Fibroblast of skin of right quadriceps (primary cell): ENCODE measurements around the gene MFRP.

ENCODE experiments used
- DNase-seq: peaks from one replicate; pipeline ENCODE4 v3.0.0-alpha.2; 2013

The MFRP gene

GRCh38 chr11:119336744-119337469 is 9.6 kb downstream of the MFRP start:
- no peak for DNase-seq

DNA sequence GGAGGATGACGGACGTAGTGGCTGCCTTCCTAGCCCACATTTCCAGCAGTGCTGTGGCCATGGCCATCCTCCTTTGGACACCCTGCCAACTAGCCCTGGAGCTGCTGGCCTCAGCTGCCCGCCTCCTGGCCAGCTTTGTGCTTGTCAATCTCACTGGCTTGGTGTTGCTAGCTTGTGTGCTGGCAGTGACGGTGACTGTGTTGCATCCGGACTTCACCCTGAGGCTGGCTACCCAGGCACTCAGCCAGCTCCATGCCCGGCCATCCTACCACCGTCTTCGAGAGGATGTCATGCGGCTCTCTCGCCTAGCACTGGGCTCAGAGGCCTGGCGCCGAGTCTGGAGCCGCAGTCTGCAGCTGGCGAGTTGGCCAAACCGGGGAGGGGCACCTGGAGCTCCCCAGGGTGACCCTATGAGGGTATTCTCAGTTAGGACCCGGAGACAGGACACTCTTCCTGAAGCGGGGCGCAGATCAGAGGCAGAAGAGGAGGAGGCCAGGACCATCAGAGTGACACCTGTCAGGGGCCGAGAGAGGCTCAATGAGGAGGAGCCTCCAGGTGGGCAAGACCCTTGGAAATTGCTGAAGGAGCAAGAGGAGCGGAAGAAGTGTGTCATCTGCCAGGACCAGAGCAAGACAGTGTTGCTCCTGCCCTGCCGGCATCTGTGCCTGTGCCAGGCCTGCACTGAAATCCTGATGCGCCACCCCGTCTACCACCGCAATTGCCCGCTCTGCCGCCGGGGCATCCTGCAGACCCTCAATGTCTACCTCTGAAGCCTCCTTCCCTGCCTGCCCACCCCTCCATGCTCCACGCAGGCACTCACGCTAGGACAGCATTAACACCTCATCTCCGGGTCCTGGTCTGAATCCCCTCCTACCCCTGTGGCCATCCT is 10.6 kb downstream of the MFRP start:
- no peak for DNase-seq

- DNase-seq = no peak
Measured at GRCh38 chr11:119335091-119335654, 11.3 kb downstream of the MFRP start.

- peak; percentile 99 for DNase-seq
Measured at GRCh38 chr11:119334174-119334930, 12.2 kb downstream of the MFRP start, which contains the start of gene RNF26. Gene RNF26 (plus strand): TSS chr11:119334527. CDS start chr11:119335123, 596 bp downstream.

- DNase-seq = no peak
Measured at GRCh38 chr11:119332111-119332765, 14.3 kb downstream of the MFRP start.

DNA sequence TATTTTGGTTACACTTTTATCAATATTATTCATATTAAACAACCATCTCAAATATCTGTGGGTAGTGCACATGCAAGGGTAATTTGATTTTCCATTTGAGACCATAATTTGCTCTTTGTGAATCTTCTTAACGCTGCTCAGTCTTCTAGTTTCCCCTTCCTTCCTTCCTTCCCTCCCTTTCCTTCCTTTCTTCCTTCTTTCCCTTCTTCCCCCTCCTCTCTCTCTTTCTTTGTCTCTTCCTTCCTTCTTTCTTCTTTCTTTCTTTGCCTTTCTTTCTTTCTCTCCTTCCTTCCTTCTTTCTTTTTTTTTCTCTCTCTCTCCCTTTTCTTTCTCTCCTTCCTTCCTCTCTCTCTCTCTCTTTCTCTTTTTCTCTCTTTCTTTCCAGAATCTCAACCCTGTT is 16.3 kb downstream of the MFRP start:
- DNase-seq = no peak

- no peak for DNase-seq
Measured at GRCh38 chr11:119329320-119329719, 17.2 kb downstream of the MFRP start.

DNA sequence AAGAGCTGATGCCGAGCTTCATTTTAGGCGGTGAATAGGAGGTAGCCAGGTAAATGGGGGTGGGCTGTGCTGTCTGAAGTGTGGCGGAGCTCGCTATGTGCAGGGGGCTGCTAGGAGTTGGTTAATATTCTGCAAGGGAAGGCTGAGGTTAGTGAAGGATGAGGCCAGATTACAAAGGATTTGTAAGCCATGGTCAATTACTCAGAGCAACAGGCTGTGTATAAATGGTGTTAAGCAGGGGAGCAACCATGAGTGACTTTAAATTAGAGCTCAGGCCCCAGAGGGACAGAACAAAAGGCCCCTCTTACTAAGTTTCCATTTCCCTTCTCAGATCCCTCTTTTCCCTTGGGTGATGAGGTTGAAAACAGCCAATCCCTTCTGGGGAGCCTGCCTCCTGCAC is 22.3 kb downstream of the MFRP start:
- no peak for DNase-seq

- DNase-seq = peak; percentile 72
Measured at GRCh38 chr11:119323532-119324033, 22.9 kb downstream of the MFRP start.

DNA sequence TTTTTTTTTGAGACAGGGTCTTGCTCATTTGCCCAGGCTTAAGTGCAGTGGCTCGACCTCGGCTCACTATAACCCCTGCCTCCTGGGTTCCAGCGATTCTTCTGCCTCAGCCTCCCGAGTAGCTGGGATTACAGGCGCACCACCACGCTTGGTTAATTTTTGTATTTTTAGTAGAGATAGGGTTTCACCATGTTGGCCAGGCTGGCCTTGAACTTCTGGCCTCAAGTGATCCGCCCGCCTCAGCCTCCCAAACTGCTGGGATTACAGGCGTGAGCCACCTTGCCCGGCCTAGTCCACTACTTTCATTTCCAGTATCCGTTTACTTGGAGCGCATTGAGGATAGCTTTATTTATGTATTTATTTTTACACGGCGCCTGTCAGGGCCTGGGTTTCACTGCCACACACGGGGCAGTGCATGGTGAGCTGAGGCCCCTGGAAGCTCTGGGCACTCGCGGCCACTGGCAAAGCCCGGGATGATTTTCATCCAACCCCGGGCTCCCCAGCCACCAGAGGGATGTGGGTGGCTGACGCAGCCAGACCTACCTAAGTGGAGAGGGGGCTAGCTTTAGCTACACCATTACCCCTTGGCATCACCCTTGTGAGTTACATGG is 23.5 kb downstream of the MFRP start:
- DNase-seq = no peak

DNA sequence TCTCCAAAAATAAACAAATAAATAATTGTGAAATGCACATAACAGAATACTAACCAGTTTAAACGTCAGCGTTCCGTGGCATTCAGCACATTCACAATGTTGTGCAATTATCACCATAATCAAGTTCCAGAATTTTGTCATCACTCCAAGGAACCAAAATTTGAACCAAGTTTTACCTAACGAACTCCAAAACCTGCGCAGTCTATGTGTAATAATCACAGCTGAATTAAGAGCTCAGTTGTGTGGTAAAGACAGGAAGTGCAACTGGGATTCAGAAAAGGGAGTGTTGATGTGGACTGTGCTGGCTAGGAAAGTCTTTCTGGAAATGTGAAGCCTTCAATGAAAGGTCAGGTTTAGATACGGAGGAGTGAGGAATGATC is 24.2 kb downstream of the MFRP start:
- no peak for DNase-seq

GRCh38 chr11:119320776-119321524 is 25.6 kb downstream of the MFRP start:
- DNase-seq = peak; percentile 79

DNA sequence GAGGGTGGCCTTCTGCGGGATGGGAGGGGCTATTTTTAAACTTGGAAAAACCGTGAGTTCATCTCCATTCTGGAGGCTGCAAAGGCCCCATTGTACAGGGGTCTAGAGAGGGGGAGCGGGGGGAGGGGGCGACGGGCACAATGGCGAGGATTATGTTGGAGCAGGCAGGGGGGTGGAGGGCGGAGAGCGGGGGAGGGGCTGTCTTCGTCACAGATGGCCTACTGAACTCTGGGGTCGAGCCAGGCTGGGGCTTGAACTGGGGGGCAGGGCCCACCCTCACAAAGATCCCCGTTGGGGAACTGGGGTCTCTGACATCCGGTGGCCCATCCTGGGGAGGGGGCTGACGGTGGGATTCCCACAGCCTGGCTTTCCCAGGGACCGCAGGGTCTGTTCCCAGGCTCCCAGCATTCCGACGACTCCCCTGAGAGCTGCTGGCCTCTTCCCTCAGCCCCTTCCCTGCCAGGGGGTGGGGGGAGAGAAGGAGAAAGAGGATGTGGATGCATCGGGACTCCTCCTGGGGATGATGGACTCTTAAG is 26.2 kb downstream of the MFRP start:
- DNase-seq = peak; percentile 67

- DNase-seq = no peak
Measured at GRCh38 chr11:119319700-119320239, 26.7 kb downstream of the MFRP start.

GRCh38 chr11:119319136-119319699 is 27.3 kb downstream of the MFRP start:
- no peak for DNase-seq

GRCh38 chr11:119318240-119319135 is 28.0 kb downstream of the MFRP start:
- peak; percentile 67 for DNase-seq

DNA sequence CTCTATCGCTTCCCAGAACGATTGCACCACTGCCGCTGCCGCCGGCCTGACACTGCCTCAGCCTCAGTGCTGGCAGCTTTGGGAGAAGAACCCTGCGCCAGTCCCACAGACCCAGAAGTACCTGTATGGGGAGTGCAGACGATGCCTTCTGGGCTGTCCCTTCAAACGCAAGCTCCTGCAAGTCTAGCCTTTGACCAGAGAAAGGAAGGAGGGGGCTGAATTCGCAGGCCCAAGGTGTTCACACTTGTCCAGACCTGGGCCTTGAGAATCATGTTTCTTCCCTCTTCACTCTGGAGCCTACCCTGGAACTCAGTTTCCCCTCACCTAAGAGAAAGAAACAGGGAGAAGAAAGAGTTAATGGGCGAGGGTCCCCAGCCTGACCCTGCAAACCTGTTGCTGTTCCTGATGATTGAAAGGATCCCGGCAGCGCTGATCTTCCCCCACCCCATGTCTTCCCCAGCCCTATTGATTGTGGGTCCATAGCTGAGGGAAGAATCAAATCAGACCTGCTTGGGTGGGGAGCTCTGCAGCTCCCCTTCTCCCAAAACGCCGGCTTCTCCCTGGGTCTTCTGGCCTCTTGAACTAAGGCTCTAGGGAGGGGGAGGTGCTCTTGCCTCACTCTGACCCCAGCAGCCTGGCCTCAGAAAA is 28.8 kb downstream of the MFRP start:
- no peak for DNase-seq
